Stimulated activated CD4-positive, alpha-beta T cell treated with anti-CD3 and anti-CD28 coated beads, Interleukin-12 subunit alpha, Interleukin-12 subunit beta, amount 100 ng/mL, for 24 hours (primary cell): ENCODE data around the gene ZNF764.
"Not testable (repeated sequence)": the region's sequence is repeated elsewhere in the genome, so short reads cannot be mapped to it uniquely, and the experiment has no call there.

Experiments used
- DNase-seq, 2 experiments: peaks; one replicate each; pipeline ENCODE4 v3.0.0-alpha.2; 2020; ENCODE audit warnings: low read depth in 2 of 2

ZNF764 gene

DNA sequence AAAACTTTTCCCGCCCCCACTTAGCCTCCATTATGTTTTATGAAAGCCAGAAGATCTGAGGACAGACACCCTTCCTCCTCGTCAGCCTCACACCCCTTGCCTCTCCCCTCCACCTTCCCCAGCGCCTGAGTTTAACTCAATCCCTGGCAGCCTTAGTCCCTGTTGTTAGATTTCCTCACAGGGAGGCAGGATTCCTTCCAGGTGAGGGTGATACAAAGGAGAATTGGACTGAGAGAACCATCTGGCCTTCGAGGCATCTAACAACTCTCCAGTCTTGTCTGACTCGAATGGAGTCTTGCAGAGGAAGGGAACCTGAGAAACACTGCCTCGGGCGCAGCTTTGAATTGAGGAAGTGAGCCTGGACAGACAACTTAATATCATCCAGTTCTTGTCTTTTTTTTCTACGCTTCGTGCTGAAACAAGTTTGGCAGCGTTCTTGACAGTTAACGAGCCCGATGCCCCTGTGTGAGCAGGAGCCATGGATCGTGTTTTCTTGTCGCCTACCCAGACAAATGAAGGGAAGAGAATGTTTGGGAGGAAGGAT, 30.5 kb downstream of the ZNF764 start:
- DNase-seq, result no peak

DNA sequence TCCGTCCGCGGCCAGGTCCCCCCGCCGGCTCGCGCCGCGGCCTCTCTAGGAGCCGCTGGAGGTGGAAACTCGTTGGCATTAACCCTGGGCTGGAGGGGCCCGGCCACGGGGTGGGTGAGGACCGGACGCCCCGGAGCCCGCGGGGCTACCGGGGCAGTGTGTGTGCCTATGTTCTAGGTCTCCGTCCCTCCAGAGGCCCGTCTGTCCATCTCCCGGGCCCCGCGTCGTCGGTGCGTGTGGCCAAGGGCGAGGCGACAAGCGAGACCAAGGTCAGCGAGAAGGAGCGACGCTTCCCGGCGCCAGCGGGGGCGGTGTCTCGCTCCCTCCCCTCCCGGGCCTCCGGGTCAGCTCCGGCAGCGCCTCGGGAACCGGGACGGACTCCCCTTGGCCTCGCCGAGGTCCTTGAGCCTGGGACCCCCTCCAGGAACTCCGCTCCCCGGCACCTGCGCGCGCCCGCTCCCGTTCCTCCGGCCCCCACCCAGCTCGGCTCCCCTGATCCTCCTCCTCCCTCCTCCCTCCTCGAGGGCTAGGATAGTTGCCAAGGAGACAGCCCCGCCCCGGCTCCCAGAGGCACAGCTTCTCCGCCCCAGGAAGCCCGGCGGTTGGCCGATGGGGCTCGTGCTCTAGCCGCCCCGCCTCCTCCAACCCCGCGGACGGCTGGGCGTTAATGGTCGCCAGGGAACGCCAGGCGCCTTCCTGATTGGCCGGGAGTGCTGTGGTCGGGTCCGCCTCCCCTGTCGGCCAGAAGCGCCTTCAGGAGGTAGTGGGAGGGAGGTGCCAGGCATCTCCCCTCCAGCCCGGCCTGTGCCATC, 31.1 kb downstream of the ZNF764 start:
- DNase-seq, result peak; percentile 89 to 97

DNA sequence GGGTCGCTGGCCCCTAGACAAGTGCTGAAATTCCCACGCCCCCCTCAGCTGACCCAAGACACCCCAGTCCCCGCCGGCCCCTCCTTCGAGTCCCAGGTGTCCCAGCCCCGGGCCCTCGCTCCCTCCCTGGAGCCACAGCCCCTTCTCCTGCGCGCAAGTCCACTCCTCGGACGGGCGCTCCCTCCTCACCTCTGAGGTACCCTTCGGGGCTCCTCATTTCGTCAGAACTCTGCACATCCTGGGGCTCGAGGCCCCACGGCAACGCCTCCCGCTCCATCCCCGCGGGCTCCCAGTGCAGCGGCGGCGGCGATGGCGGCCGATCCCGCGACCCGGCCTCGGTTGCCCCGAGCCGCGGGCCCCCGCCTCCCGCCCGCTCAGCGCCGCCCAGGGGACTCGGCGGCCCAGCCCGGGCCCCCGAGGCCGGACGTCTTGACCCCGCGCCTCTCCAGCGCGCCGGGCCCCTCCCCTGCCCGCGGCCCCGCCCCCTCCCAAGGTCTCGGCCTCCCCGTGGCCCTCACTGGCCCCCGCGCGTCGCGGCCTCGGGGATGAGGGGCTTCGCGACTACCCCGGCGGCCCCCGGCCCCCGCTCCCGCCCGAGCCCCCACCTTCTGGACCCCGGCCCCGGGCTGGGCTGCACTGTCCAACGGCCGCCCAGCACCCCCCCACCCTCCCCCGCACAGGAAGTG, 31.9 kb downstream of the ZNF764 start, which contains the start of gene ZNF768:
TSS of gene ZNF768 (minus strand) at position 430 of the 686 bp plus-strand sequence. CDS start at position 277, 153 bp downstream.
- no peak for DNase-seq

GRCh38 chr16:30525844-30526136, 32.4 kb downstream of the ZNF764 start:
- no peak for DNase-seq

DNA sequence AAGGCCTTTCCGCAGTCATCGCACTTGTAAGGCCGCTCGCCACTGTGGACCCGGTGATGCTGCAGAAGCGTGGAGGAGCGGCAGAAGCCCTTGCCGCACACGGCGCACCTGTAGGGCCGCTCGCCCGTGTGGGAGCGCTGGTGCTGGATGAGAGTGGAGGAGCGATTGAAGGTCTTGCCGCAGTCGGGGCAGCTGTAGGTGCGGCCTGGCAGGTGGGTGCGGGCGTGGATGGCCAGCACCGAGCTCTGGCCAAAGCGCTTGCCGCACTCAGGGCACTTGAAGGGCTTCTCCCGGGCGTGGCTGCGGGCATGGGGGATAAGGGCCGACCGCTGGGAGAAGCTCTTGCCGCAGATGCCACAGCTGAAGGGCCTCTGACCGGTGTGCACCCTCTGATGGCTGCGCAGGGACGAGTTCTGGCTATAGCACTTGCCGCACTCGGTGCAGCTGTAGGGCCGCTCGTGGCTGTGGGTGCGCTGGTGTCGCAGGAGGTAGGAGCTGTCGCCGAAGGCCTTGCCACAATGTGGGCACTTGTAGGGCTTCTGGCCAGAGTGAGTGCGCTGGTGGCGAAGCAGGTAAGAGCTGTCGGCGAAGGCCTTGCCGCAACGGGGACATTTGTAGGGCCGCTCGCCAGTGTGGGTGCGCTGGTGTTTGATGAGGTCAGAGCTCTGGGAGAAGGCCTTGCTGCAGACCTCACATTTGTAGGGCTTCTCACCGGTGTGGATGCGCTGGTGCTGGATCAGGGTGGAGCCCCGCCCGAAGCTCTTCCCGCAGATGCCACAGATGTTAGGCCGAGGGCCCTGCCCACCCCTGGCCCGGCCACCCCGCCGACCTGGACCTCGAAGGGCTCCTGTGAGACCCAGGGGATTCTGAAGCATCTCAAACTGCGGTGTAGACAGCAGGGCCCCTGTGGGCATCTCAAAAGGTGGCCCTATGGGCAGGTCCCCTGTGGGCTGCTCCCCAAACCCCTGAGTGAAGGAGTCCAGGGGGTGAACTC, 33.3 kb downstream of the ZNF764 start:
- no peak for DNase-seq

DNA sequence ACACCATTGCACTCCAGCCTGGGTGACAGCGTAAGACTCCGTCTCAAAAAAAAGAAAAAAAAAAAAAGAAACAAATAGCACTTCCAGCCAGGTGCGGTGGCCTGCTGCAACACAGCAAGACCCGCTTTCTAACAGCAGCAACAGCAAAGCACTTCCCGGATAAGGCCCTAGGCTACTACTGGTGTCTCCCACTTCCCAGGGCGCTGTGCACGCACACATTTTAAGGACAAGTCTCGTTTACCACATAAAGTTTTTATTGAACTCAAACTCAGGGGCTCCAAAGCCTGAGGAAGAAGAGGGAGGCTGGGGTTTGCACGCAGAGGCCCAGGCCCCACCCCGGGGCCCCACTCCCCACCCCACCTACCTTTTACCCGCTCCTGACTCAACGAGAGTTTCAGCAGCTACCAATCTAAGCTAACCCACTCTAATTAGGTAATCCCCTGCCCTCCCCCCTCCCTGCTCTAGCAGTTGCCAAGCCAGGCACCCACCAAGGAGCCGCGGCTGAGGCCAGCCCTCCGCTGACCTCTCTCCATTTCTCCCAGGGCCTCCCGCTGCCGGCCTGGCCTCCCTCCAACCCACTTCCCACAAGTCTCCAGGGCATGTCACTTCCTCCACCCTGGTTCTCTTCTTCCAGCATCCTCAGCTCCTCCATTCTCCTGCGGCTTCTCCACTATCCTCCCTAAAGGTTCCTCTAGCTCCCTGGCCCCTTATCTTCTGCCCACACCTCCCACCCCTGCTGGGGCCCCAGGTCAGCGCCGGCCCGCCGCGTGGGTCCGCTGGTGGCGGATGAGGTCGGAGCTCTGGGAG, 34.2 kb downstream of the ZNF764 start:
- no peak for DNase-seq

DNA sequence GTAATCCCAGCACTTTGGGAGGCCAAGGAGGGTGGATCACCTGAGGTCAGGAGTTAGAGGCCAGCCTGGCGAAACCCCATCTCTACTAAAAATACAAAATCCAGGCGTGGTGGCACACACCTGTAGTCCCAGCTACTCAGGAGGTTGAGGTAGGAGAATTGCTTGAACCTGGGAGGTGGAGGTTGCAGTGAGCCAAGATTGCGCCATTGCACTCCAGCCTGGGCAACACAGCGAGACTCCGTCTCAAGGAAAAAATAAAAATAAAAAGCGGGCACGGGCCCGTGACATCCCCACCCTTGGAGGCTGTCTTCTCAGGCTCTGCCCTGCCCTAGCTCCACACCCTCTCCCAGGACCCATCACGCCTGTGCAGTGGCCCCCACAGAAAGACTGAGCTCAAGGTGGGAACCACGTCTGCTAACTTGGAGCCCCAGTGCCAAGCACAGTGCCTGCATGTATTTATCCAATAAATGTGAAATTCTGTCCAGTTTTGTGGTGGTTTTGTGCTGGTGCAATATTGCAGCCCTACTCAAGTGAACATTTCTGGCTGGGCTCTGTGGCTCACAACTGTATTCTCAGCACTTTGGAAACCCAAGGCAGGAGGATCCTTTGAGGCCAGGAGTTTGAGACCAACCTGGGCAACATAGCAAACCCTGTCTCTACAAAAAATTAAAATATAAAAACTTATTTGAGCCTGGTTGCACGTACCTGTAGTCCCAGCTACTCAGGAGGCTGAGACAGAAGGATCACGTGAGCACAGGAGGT, 35.3 kb downstream of the ZNF764 start:
- not testable (repeated sequence) for DNase-seq

GRCh38 chr16:30521873-30522641, 36.1 kb downstream of the ZNF764 start:
- no peak for DNase-seq

GRCh38 chr16:30521476-30521872, 36.7 kb downstream of the ZNF764 start:
- no peak for DNase-seq

DNA sequence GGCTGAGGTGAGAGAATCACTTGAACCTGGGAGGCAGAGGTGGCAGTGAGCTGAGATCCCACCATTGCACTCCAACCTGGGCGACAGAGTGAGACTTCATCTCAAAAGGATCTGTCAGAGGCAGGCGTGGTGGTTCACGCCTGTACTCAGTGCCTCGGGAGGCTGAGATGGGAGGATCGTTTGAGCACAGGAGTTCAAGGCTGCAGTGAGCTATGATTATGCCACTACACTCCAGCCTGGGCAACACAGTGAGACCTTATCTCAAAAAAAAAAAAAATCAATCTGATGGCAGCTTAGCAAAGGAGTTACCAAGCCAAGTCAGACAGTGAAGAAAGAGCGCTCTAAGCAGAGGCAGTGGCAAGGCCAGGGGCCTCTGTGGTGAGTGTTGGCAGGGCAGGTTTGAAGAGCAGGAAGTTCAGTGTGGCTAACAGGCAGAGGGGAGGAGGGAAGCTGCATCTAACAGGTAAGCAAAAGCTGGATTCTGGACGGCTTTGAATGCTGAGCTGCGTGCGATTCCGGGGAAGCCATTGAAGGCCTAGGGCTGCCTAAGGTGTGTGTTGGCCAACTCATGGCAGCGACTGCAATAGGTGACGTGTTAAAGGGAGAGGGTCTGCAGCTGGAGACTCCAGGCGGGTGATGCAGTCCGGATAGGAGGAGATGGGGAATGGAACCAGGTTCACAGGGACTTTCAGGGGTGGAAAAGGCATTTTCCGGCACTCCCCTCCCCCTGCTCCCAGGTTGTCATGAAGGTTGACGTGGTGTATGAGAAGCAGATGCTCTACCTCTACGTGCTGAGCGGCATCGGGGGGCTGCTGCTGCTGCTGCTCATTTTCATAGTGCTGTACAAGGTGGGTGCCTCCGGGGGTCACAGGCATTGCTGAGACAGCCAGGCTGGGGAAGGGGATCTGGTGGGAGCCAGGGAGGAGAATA, 38.8 kb downstream of the ZNF764 start:
- DNase-seq, result no peak

GRCh38 chr16:30518552-30518951, 39.6 kb downstream of the ZNF764 start:
- no peak for DNase-seq

DNA sequence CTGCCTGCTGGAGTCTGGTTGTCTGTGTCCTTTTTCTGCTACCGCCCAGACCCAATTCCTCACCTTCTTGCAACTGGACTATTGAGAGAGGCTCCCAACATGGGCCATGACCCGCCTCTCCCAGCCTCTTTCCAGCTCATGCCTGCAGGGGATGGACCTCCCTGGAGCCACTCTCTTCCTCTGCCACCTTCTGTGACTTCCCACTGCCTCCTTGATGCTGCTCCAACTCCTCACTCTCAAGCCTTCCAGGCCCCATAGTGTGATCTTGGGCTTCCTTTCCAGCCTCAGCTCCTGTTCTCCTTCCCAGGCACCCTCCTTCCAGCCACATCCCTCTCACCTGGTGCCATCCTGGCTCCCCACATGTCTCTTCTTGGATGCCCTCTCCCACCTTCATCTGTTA, 42.9 kb downstream of the ZNF764 start:
- DNase-seq, result no peak

DNA sequence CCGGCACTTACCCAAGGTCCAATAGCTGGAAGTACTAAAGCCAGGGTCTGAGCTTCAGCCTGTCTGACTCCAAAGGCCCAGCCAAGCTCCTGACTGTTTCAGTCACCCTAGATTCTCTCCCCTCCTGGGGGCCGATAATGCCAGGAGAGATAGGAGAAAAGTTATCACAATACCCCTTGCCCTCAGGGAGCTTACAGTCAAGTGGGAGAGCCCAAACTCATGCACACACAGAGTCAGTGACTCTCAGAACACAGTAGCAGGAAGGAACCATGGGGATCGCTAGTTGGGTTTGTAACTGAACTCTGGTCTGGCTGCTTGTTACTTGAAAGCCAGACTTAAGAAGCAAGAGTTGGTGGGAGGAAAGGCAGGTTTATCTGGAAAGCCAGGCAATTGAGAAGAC, 46.7 kb downstream of the ZNF764 start:
- DNase-seq, result no peak

DNA sequence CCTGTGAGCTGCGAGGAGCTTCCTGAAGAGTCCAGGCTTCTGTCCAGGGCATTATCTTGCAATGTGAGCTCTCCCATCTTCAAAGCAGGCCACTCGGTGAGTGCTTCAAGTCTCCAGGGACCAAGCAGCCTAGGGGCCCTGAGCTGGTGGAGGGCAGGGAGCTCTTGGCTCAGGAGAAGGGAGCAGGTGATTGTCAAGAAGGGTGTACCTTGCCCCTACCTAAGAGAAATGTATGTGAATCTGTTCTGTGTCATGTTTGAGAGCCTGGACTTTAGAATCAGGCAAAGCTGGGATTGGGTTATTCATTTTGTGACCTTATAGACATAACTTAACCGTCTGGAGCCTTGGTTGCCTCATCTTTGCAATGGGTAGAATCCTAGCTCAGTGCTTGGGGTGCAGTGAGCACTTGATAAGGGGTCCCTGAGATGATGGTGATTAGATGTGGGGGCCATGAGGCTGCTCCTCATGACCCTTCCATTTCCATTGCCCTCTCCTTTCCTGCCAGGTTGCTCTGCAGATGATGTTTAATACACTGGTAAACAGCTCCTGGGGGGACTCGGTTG, 47.7 kb downstream of the ZNF764 start:
- DNase-seq, result no peak

GRCh38 chr16:30509081-30509765, 49.0 kb downstream of the ZNF764 start:
- no peak for DNase-seq
